ENCODE results near the gene SCAMP5.

The SCAMP5 gene

DNA sequence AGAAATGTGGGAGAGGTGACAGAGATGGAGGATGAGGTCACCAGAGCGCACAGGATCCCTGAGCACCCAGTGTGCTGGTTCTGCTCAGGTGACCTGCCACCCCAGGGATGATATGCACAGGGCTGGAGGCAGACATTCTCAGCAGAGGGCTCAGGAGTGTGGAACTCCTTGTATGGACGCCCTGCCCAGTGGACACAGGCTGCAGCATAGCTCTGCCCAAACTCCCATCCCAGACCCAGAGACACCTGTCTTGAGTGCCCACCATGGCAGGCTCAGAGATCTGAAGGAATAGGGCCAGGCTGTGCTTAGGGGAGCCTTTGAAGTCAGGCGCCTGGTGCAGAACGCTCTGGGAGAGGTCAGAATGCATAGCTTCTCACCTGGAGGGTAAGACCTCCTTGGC lies 75.3 kb downstream of the SCAMP5 start:
- no peak for DNase-seq (ENCODE audit: low spot score)

Data from hematopoietic multipotent progenitor cell treated with erythropoietin and hydrocortisone succinate and interleukin-3 and kit ligand, for 15 days (in vitro differentiated cells).